HepG2 (cell line): Measurements from ENCODE around the gene AHSG. TPM values are rescaled to one million over a fixed set of nuclear protein-coding genes. Genes with fewer than 3 reads are reported as not detected.
A peak's percentile ranks its signal among the peaks of the same experiment; 100 is the strongest.

Source experiments
- AGO2 ChIP-seq: fragments of 200-400 bp; formaldehyde crosslinking; optimal IDR thresholded peaks from 2 replicates; pipeline ENCODE3; 2017; ENCODE audit warnings: mild to moderate bottlenecking, low read depth, low read length, moderate library complexity
- HDAC1 ChIP-seq: sonication (generic); formaldehyde crosslinking; IDR thresholded peaks from 2 replicates; pipeline ENCODE4 v1.5.1; 2020; ENCODE audit warnings: mild to moderate bottlenecking, missing genetic modification reagents
- NR2C2 ChIP-seq: sonication (generic); formaldehyde crosslinking; IDR thresholded peaks from 2 replicates; pipeline ENCODE4 v1.4.0; 2020; ENCODE audit warnings: missing genetic modification reagents, mild to moderate bottlenecking, moderate library complexity, borderline replicate concordance
- PBX2 ChIP-seq: IDR thresholded peaks from 2 replicates; pipeline ENCODE4 v1.6.1; 2016; ENCODE audit warnings: control low read depth
- PHF5A ChIP-seq: IDR thresholded peaks from one replicate; pipeline ENCODE4 v1.6.1; 2018; ENCODE audit warnings: low read depth, missing genetic modification reagents; ENCODE audit not compliant: unreplicated experiment
- RCOR2 ChIP-seq: IDR thresholded peaks from 2 replicates; pipeline ENCODE4 v1.6.1; 2016; ENCODE audit warnings: missing biosample characterization, missing genetic modification reagents
- REL ChIP-seq: sonication (generic); formaldehyde crosslinking; conservative IDR thresholded peaks from 2 replicates; pipeline ENCODE4 v1.8.0; 2022; ENCODE audit warnings: mild to moderate bottlenecking, missing genetic modification reagents, moderate library complexity
- RERE ChIP-seq: IDR thresholded peaks from 2 replicates; pipeline ENCODE4 v1.6.1; 2016; ENCODE audit warnings: low read depth, missing genetic modification reagents, missing compliant biosample characterization
- REST ChIP-seq, 2 experiments: IDR thresholded peaks; 2 replicates each; pipeline ENCODE4 v1.6.1; 2011 to 2012; ENCODE audit warnings: low read length in 2 of 2, borderline replicate concordance in 1 of 2, low read depth in 1 of 2, mild to moderate bottlenecking in 1 of 2, moderate library complexity in 1 of 2
- TFDP2 ChIP-seq: sonication (generic); formaldehyde crosslinking; IDR thresholded peaks from 2 replicates; pipeline ENCODE4 v1.4.0; 2020; ENCODE audit warnings: missing genetic modification reagents
- TP53 ChIP-seq: sonication (generic); formaldehyde crosslinking; conservative IDR thresholded peaks from 2 replicates; pipeline ENCODE4 v1.4.0; 2020; ENCODE audit warnings: missing genetic modification reagents
- ZFY ChIP-seq: sonication (generic); formaldehyde crosslinking; IDR thresholded peaks from 2 replicates; pipeline ENCODE4 v1.4.0; 2020; ENCODE audit warnings: missing genetic modification reagents
- ZMYM4 ChIP-seq: sonication (generic); formaldehyde crosslinking; IDR thresholded peaks from 2 replicates; pipeline ENCODE4 v1.8.1; 2023; ENCODE audit warnings: mild to moderate bottlenecking, missing genetic modification reagents
- ZNF263 ChIP-seq: sonication (generic); formaldehyde crosslinking; IDR thresholded peaks from 2 replicates; pipeline ENCODE4 v1.4.0; 2020; ENCODE audit warnings: missing genetic modification reagents
- ZNF335 ChIP-seq: sonication (generic); formaldehyde crosslinking; IDR thresholded peaks from 2 replicates; pipeline ENCODE4 v1.4.0; 2020; ENCODE audit warnings: missing genetic modification reagents
- ZNF644 ChIP-seq: IDR thresholded peaks from 2 replicates; pipeline ENCODE4 v1.6.1; 2016; ENCODE audit warnings: low read depth
- ZNF75D ChIP-seq: sonication (generic); formaldehyde crosslinking; IDR thresholded peaks from 2 replicates; pipeline ENCODE4 v1.8.1; 2023; ENCODE audit warnings: missing genetic modification reagents, mild to moderate bottlenecking, borderline replicate concordance
- polyA plus RNA-seq, 8 experiments: library from polyadenylated mRNA; depleted of rRNA in 3 of 8; stranded (reverse) in 7 of 8; unstranded in 1 of 8; fragments of >200 nt; fragmentation: Illumina TruSeq in 4 of 8; extraction: Trizol in 4 of 8; gene quantifications; 2 replicates each; pipeline versions ENCODE4 v1.2.1 to v1.2.3, GENCODE V29; 2011 to 2016; ENCODE audit warnings: low read depth in 4 of 8, missing spikeins in 1 of 8, mixed read lengths in 1 of 8; ENCODE audit not compliant: insufficient read depth in 1 of 8
- total RNA-seq, 5 experiments: library from RNA; depleted of rRNA; stranded (reverse); fragments of >200 nt; fragmentation: Illumina TruSeq; extraction: Trizol; gene quantifications; 2 replicates each; pipeline ENCODE4 v1.2.3, GENCODE V29; 2016; ENCODE audit warnings: low read depth in 1 of 5

AHSG gene
- total and polyA plus RNA-seq, 2 of the 13 experiments (the other 11 are each of a cell fraction or from before 2014, with no cell fraction given) = 2,043 to 19,152 TPM

- TF ChIP-seq PBX2 (CRISPR knock-in tag) (peak; percentile 56), ZNF644 (peak; percentile 98), PHF5A (CRISPR knock-in tag) (no peak), ZMYM4 (CRISPR knock-in tag) (0 out of 2 replicates have a peak, but pooled peaks have one; percentile 28), RERE (CRISPR knock-in tag) (no peak; the same call in 1 of the 2 replicates), AGO2 (no peak), REST (IDR thresholded peaks at IDR 0.05; ENCODE audit: borderline replicate concordance in 1 of 2, low read depth in 1 of 2, low read length in 2 of 2) (0 out of 4 replicates have a peak, but pooled peaks of 1 of the 2 experiments have one; percentile 28), ZNF335 (0 out of 2 replicates have a peak, but pooled peaks have one; percentile 37), ZNF263 (no peak), TFDP2 (CRISPR knock-in tag) (no peak; the same call in 1 of the 2 replicates), TP53 (CRISPR knock-in tag) (no peak), NR2C2 (CRISPR knock-in tag) (no peak), RCOR2 (peak; percentile 84), ZFY (no peak), ZNF75D (CRISPR knock-in tag) (no peak), REL (CRISPR knock-in tag) (no peak), HDAC1 (peak; percentile 75)
These were observed 7.0 kb upstream of the AHSG start (continued) for GRCh38 chr3:186605561-186606545.
